Stomach smooth muscle (tissue), 2 donors: ENCODE results near the gene ACOXL.

ENCODE experiments used
- H3K27ac ChIP-seq: one replicate; pipeline ENCODE4 v1.7.0; 2013; ENCODE audit warnings: mild to moderate bottlenecking, low read length, inconsistent platforms
- H3K27me3 ChIP-seq, 2 donors: one replicate each; pipeline ENCODE4 v1.7.0; 2013; ENCODE audit warnings: low read length in 2 of 2; ENCODE audit not compliant: insufficient read depth in 2 of 2, control insufficient read depth in 1 of 2
- H3K36me3 ChIP-seq, 2 donors: one replicate each; pipeline ENCODE4 v1.7.0; 2013; ENCODE audit warnings: low read length in 2 of 2; ENCODE audit not compliant: control insufficient read depth in 2 of 2, insufficient read depth in 2 of 2
- H3K4me1 ChIP-seq: one replicate; pipeline ENCODE4 v1.7.0; 2013; ENCODE audit warnings: low read length; ENCODE audit not compliant: control insufficient read depth, insufficient read depth
- H3K4me3 ChIP-seq, 2 donors: one replicate each; pipeline ENCODE4 v1.7.0; 2013; ENCODE audit warnings: low read length in 2 of 2
- H3K9ac ChIP-seq, 2 donors: one replicate each; pipeline ENCODE4 v1.7.0; 2013; ENCODE audit warnings: low read length in 2 of 2, mild to moderate bottlenecking in 1 of 2
- H3K9me3 ChIP-seq, 2 donors: one replicate each; pipeline ENCODE4 v1.7.0; 2013; ENCODE audit warnings: low read length in 2 of 2; ENCODE audit not compliant: control insufficient read depth in 2 of 2
- donor health status: healthy.
- donor health status: Pancreatic carcinoma.

The ACOXL gene

DNA sequence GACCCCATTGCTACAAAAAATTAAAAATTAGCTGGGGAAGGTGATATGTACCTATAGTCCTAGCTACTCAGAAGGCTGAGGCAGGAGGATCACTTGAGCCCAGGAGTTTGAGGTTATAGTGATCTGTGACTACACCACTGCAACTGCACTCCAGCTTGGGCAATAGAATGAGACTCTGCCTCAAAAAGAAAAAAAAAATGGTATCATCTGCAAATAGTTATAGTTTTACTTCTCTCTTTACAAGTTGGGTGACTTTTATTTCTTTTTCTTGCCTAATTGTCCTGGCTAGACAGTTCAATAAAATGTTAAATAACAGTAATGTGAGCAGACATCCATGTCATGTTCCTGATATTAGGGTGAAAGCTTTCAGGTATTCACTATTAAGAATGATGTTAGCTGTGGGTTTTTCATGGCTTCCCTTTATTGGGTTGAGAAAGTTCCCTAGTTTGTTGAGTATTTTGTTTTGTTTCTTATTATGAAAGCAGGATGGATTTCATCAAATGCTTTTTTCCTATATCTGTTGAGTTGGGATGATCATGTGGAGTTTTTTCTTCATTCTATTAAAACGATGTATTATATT is 24.9 kb upstream of the ACOXL start:
- H3K9ac ChIP-seq: no peak overlapping the region
- no peaks in the 10 kb centered on the region for H3K4me1 ChIP-seq
- H3K9me3 ChIP-seq: no peaks in the 10 kb centered on the region
- no peak overlapping the region for H3K27ac ChIP-seq
- peaks cover 0 to 8% of the 10 kb centered on the region in 2 donors for H3K27me3 ChIP-seq
- no peak overlapping the region for H3K4me3 ChIP-seq
- H3K36me3 ChIP-seq: no peaks in the 10 kb centered on the region

DNA sequence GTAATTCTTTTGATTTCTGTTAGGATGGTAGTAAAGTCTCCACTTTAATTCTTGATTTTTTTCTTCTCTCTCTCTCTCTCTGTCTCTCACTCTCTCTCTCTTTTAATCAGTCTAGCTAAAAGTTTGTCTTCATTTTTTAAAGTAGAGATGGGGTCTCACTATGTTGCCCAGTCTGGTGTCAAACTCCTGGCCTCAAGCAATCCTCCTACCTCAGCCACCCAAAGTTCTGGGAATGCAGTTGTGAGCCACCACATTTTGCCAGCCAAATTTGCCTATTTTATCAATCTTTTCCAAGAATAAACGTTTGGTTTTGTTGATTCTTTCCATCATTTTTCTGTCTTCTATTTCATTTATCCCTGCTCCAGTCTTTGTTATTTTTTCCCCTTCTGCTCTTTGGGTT is 23.9 kb upstream of the ACOXL start:
- H3K27ac ChIP-seq: no peak overlapping the region
- H3K9ac ChIP-seq: no peak overlapping the region
- no peak overlapping the region for H3K4me3 ChIP-seq
- no peaks in the 10 kb centered on the region for H3K36me3 ChIP-seq
- no peaks in the 10 kb centered on the region for H3K9me3 ChIP-seq
- H3K27me3 ChIP-seq: peaks cover 0 to 8% of the 10 kb centered on the region in 2 donors
- no peaks in the 10 kb centered on the region for H3K4me1 ChIP-seq

DNA sequence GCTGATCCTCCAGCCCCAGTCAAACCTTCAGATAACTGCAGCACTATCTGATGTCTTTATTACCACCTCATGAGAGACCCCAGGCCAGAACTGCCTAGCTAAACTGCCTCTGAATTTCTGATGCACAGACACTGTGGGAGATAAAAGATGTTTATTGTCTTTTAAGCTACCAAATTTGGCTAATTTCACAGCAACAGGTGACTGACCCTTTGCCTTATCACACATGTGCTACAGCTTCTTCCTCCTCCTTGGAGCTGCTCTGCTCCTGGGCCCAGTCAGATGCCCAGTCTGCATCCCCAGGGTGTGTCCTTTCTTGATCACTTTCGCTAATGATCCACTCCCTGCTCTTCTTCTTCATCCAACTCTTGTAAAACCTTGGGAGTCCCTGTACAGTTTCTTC is 19.6 kb upstream of the ACOXL start:
- peaks cover 0 to 8% of the 10 kb centered on the region in 2 donors for H3K27me3 ChIP-seq
- H3K4me3 ChIP-seq: no peak overlapping the region
- H3K4me1 ChIP-seq: no peaks in the 10 kb centered on the region
- H3K27ac ChIP-seq: no peak overlapping the region
- H3K36me3 ChIP-seq: no peaks in the 10 kb centered on the region
- H3K9me3 ChIP-seq: no peaks in the 10 kb centered on the region
- H3K9ac ChIP-seq: no peak overlapping the region

DNA sequence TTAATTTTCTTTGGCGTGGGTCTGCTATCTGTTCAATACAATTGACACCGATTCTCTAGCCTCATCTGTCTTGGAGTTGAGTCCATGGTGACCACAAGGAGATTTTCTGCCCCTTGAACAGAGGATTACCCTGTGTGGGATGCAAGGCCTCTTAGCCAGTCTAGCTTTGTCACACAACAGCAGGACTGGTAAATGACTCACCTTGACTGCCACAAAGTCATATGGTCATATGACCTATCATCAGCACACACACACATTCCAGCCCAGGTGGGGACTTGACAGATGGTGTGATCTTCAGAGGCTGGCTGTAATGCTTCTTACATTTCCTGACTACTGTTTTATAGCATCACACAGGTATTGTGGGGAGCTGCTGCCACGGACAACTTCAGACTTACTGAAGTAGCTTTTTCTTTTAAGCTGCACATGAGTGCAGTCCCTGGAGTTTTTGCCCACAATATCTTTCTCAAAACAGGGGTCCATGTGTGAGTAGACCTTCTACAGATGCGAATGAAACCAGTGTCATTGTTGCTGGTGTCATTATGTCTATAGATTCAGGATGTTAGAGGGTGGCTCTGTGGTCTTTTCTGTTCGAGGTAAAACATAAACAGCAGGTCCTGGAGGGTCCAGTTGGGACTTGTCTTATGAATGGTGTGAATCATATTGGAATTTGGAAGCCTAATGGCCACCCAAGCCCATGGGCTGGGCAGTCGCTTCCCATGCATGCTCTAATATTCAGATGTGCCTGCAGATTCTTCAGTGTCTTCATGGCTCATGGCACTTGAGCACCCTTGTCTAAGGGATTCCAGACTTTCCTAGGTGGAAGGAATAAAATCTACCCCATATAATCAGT is 18.6 kb upstream of the ACOXL start:
- no peaks in the 10 kb centered on the region for H3K36me3 ChIP-seq
- no peaks in the 10 kb centered on the region for H3K4me1 ChIP-seq
- no peaks in the 10 kb centered on the region for H3K9me3 ChIP-seq
- no peak overlapping the region for H3K27ac ChIP-seq
- no peak overlapping the region for H3K9ac ChIP-seq
- H3K4me3 ChIP-seq: no peak overlapping the region
- peaks cover 0 to 8% of the 10 kb centered on the region in 2 donors for H3K27me3 ChIP-seq

DNA sequence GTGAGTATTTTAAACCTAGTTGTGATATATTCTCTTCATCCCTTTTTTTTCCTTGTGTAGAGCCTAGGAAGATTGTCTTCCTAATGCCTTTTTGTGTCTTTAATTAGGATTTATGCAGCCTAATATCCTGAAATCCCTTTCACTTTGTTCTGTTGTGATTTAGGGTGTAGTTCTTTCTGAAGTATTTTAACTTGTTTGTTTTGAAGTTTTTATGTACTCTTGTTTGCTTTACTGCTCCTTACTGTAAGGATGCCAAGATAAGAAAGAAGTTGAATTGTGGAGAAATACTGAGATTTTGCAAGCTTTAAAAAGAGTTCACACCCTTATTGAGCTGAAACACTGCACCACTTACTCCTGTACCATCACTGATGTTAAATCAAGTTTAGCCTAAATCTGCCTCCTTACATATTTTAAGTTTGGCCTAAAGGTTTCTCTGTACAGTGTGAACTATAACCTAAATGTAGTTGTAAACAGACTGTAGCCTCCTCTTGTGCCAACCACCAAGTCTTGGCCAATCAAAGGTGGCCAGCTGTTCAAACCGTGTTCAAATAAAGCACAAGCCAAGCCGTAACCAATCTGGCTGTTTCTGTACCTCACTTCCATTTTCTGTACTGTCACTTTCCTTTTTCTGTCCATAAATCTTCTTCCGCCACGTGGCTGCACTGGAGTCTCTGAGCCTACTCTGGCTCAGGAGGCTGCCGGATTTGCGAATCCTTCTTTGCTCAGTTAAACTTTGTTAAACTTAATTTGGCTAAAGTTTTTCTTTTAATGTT is 17.7 kb upstream of the ACOXL start:
- peaks cover 0 to 8% of the 10 kb centered on the region in 2 donors for H3K27me3 ChIP-seq
- no peaks in the 10 kb centered on the region for H3K36me3 ChIP-seq
- H3K9me3 ChIP-seq: no peaks in the 10 kb centered on the region
- no peaks in the 10 kb centered on the region for H3K4me1 ChIP-seq
- no peak overlapping the region for H3K4me3 ChIP-seq
- H3K9ac ChIP-seq: no peak overlapping the region
- H3K27ac ChIP-seq: no peak overlapping the region

DNA sequence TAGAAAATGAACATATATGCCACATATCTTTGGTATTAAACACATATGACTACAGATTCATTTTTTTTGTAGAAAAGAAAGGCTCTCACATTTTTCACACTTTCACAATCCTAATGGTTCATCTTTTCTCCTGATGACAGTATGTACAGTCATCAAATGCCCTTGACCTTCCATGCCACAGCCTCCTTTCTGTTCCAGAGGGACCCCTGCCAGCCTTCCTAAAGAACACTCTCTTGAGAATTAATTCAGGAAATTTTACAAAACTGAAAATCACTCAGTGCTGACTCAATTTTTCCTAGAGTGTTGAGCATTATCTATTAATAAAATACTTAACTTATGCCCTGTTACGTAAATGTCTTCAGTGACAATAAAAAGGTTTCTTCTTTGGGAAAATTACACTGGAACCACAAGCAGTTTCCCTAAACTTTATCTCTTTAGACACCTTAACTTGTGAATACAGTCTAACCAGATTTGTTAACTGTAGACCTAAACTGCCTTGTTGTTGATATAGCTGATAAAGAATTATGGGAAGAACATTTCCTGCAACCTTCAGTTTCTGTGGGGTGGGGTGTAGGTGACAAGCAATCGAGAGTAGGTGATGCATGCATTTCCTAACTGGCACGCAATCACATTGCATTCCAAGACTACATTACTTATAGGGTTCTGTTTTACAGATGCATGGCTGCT is 15.3 kb upstream of the ACOXL start:
- H3K4me3 ChIP-seq: no peak overlapping the region
- peaks cover 0 to 4% of the 10 kb centered on the region in 2 donors for H3K27me3 ChIP-seq
- no peaks in the 10 kb centered on the region for H3K36me3 ChIP-seq
- no peaks in the 10 kb centered on the region for H3K9me3 ChIP-seq
- H3K9ac ChIP-seq: no peak overlapping the region
- H3K27ac ChIP-seq: no peak overlapping the region
- no peaks in the 10 kb centered on the region for H3K4me1 ChIP-seq

DNA sequence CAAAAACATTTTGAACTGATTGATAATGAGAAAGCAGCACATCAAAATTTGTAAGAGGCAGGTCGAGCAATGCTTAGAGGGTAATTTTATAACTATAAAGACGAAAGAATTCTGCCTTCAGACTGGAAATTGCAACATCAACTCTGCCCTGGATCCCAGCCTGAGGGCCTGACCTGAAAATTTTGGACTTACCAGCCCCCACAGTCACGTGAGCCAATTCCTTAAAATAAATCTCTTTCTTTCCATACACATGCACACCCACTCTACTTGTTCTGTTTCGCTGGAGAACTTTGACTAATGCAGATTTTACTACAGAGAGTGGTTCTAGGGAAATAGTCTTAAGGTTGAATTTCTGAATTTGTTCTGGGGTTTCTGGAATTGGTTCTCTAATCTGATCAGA is 14.6 kb upstream of the ACOXL start:
- Histone ChIP-seq H3K27ac (no peak overlapping the region), H3K9ac (no peak overlapping the region), H3K4me1 (no peaks in the 10 kb centered on the region), H3K27me3 (no peaks in the 10 kb centered on the region), H3K36me3 (no peaks in the 10 kb centered on the region), H3K9me3 (no peaks in the 10 kb centered on the region), H3K4me3 (no peak overlapping the region)

DNA sequence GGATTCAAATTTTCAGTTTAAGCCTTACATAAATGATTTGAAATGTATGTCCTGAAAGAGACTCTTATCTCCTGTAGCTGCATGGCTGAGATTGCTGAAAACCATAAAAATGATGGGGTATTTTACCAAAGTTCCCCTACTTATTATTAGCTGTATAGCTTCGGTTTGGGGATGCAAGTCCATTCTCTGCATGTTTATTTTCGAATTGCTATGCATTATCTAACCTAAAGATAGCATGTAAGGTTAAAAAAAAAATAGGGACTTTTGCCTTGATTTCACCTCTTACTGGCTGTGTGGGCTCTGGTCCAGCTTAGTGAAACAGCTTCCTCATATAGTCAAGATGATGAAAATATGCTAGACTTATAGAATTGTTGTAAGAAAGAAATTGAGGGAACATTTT is 14.0 kb upstream of the ACOXL start:
- Histone ChIP-seq H3K27ac (no peak overlapping the region), H3K4me1 (no peaks in the 10 kb centered on the region), H3K9me3 (no peaks in the 10 kb centered on the region), H3K9ac (no peak overlapping the region), H3K4me3 (no peak overlapping the region), H3K36me3 (no peaks in the 10 kb centered on the region), H3K27me3 (no peaks in the 10 kb centered on the region)

DNA sequence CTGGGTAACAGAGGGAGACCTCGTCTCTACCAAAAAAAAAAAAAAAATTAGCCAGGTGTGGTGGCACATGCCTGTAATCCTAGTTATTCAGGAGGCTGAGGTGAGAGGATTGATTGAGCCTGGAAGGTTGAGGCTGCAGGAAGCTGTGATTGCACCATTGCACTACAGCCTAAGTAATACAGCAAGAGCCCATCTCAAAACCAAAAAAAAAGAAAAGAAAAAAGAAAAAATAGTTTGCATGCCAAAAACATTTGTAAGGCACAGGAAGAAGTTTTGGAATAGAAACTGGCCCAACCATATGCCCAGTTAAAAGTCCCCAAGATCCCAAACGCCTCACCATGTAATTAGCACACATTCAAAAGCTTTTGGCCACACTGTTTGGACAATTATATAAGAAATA is 13.4 kb upstream of the ACOXL start:
- Histone ChIP-seq H3K4me3 (no peak overlapping the region), H3K9me3 (no peaks in the 10 kb centered on the region), H3K27ac (no peak overlapping the region), H3K27me3 (no peaks in the 10 kb centered on the region), H3K36me3 (no peaks in the 10 kb centered on the region), H3K4me1 (no peaks in the 10 kb centered on the region), H3K9ac (no peak overlapping the region)

DNA sequence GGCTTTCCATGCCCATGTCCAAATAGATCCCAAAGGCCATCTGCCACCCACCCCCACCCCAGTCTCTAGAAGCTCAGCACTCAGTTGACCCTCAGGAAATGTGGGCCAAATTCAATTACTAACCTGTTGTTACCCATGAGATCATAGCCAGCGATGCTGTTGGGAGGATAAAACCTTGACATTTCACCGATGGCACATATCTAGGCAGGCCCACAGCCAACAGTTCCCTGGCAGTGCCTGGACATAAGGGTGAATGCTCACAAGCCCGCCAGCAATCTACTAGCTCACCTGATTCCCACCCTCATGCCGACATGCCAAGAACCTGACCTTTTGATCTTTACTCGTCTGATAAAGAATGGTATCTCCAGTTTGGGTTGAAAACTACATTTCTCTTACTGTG is 11.8 kb upstream of the ACOXL start:
- no peak overlapping the region for H3K27ac ChIP-seq
- no peak overlapping the region for H3K9ac ChIP-seq
- H3K27me3 ChIP-seq: no peaks in the 10 kb centered on the region
- H3K36me3 ChIP-seq: no peaks in the 10 kb centered on the region
- no peaks in the 10 kb centered on the region for H3K4me1 ChIP-seq
- no peak overlapping the region for H3K4me3 ChIP-seq
- H3K9me3 ChIP-seq: no peaks in the 10 kb centered on the region
